ENCODE data around the gene ACSL4.

Gene ACSL4

GRCh38 chrX:109695637-109696036 lies 37.4 kb downstream of the ACSL4 start:
- DNase-seq (ENCODE audit: low spot score) (no peak), ATAC-seq (ENCODE audit: low read depth) (no peak)
- no peaks in the 10 kb centered on the region for H3K27me3 ChIP-seq (ENCODE audit: insufficient read depth, poor library complexity, severe bottlenecking)
- no peak for TF ChIP-seq CTCF (IDR thresholded peaks at IDR 0.05; ENCODE audit: poor library complexity, severe bottlenecking)
- no peaks in the 10 kb centered on the region for H3K4me1 ChIP-seq (ENCODE audit: insufficient read depth, poor library complexity, severe bottlenecking)
- no peak overlapping the region for H3K27ac ChIP-seq (ENCODE audit: poor library complexity, severe bottlenecking)
- H3K9me3 ChIP-seq (ENCODE audit: severe bottlenecking), result no peaks in the 10 kb centered on the region
- peaks cover 30% of the 10 kb centered on the region for H3K36me3 ChIP-seq (ENCODE audit: low read depth)
- no peak overlapping the region for H3K4me3 ChIP-seq (ENCODE audit: severe bottlenecking)

- peaks cover 33% of the 10 kb centered on the region for H3K36me3 ChIP-seq (ENCODE audit: low read depth)
- DNase-seq (ENCODE audit: low spot score) (no peak), ATAC-seq (ENCODE audit: low read depth) (no peak)
- TF ChIP-seq CTCF (IDR thresholded peaks at IDR 0.05; ENCODE audit: poor library complexity, severe bottlenecking), result no peak
- H3K9me3 ChIP-seq (ENCODE audit: severe bottlenecking), result no peaks in the 10 kb centered on the region
- H3K4me3 ChIP-seq (ENCODE audit: severe bottlenecking), result no peak overlapping the region
- H3K27me3 ChIP-seq (ENCODE audit: insufficient read depth, poor library complexity, severe bottlenecking), result no peaks in the 10 kb centered on the region
- H3K27ac ChIP-seq (ENCODE audit: poor library complexity, severe bottlenecking), result no peak overlapping the region
- H3K4me1 ChIP-seq (ENCODE audit: insufficient read depth, poor library complexity, severe bottlenecking), result no peaks in the 10 kb centered on the region
Measured at GRCh38 chrX:109691752-109692151, 41.3 kb downstream of the ACSL4 start.

- Histone ChIP-seq H3K9me3 (ENCODE audit: severe bottlenecking) (no peaks in the 10 kb centered on the region), H3K27ac (ENCODE audit: poor library complexity, severe bottlenecking) (no peak overlapping the region), H3K4me3 (ENCODE audit: severe bottlenecking) (no peak overlapping the region), H3K36me3 (ENCODE audit: low read depth) (peaks cover 33% of the 10 kb centered on the region), H3K4me1 (ENCODE audit: insufficient read depth, poor library complexity, severe bottlenecking) (no peaks in the 10 kb centered on the region), H3K27me3 (ENCODE audit: insufficient read depth, poor library complexity, severe bottlenecking) (no peaks in the 10 kb centered on the region)
- no peak for DNase-seq (ENCODE audit: low spot score)
- no peak for TF ChIP-seq CTCF (IDR thresholded peaks at IDR 0.05; ENCODE audit: poor library complexity, severe bottlenecking)
- no peak for ATAC-seq (ENCODE audit: low read depth)
Measured at GRCh38 chrX:109691277-109691676, 41.8 kb downstream of the ACSL4 start.

GRCh38 chrX:109687903-109688302 lies 45.2 kb downstream of the ACSL4 start:
- no peaks in the 10 kb centered on the region for H3K27me3 ChIP-seq (ENCODE audit: insufficient read depth, poor library complexity, severe bottlenecking)

More at GRCh38 chrX:109687903-109688302, 45.2 kb downstream of the ACSL4 start:
- Histone ChIP-seq H3K4me3 (ENCODE audit: severe bottlenecking) (no peak overlapping the region), H3K36me3 (ENCODE audit: low read depth) (peaks cover 29% of the 10 kb centered on the region), H3K27ac (ENCODE audit: poor library complexity, severe bottlenecking) (no peak overlapping the region), H3K4me1 (ENCODE audit: insufficient read depth, poor library complexity, severe bottlenecking) (no peaks in the 10 kb centered on the region), H3K9me3 (ENCODE audit: severe bottlenecking) (no peaks in the 10 kb centered on the region)
- DNase-seq (ENCODE audit: low spot score) (no peak), ATAC-seq (ENCODE audit: low read depth) (no peak)
- no peak for TF ChIP-seq CTCF (IDR thresholded peaks at IDR 0.05; ENCODE audit: poor library complexity, severe bottlenecking)

Data from RWPE2 (cell line).